Caco-2 (cell line): ENCODE measurements around the gene HCST. TPM values are rescaled to one million over a fixed set of nuclear protein-coding genes. Genes with fewer than 3 reads are reported as not detected.
A peak's percentile ranks its signal among the peaks of the same experiment; 100 is the strongest.

Source experiments
- BruUV-seq: library from RNA; stranded (reverse); fragments of 400-500 nt; replicated peaks from 2 replicates; lab custom pipeline; 2021; lab: Mats Ljungman, UMichigan
- CTCF ChIA-PET: fragments of 300-600 bp; sonication (Branson Sonifier 250); formaldehyde crosslinking; loops from one replicate; lab custom pipeline; 2022; ENCODE audit warnings: antibody characterized with exemption; lab: Charles Lee
- POLR2A ChIA-PET: fragments of 300-600 bp; sonication (Branson Sonifier 250); formaldehyde crosslinking; loops from one replicate; lab custom pipeline; 2022; ENCODE audit warnings: antibody characterized with exemption; lab: Charles Lee
- DNase-seq, 2 experiments: peaks; one replicate each; pipeline versions ENCODE4 v3.0.0 to v3.0.0-alpha.2; 2020 to 2022
- H3K27me3 ChIP-seq: replicated peaks from 2 replicates; pipeline ENCODE4 v1.6.0; 2011; ENCODE audit warnings: low read length; ENCODE audit not compliant: control insufficient read depth, insufficient read depth
- H3K36me3 ChIP-seq: 2 replicates; pipeline ENCODE4 v1.5.1; 2011; ENCODE audit warnings: low read length; ENCODE audit not compliant: control insufficient read depth, insufficient read depth
- H3K4me1 ChIP-seq: fragments of 250-450 bp; sonication (Bioruptor Pico); 2 replicates; pipeline ENCODE4 v1.5.1; 2020; ENCODE audit warnings: mild to moderate bottlenecking
- H3K4me3 ChIP-seq: 2 replicates; pipeline ENCODE4 v1.5.1; 2011; ENCODE audit warnings: low read depth, mild to moderate bottlenecking, control low read depth, low read length
- H3K9me3 ChIP-seq: fragments of 250-450 bp; sonication (Bioruptor Pico); 2 replicates; pipeline ENCODE4 v1.5.1; 2020; ENCODE audit warnings: mild to moderate bottlenecking, moderate library complexity
- H3K27ac Mint-ChIP-seq: one replicate; pipeline ENCODE4 v1.8.0; 2022; ENCODE audit warnings: mixed read lengths; ENCODE audit not compliant: unreplicated experiment
- H3K27me3 Mint-ChIP-seq: one replicate; pipeline ENCODE4 v1.8.0; 2022; ENCODE audit warnings: mixed read lengths; ENCODE audit not compliant: insufficient read depth, unreplicated experiment
- H3K36me3 Mint-ChIP-seq: one replicate; pipeline ENCODE4 v1.8.0; 2022; ENCODE audit warnings: mild to moderate bottlenecking, mixed read lengths; ENCODE audit not compliant: insufficient read depth, unreplicated experiment
- H3K4me1 Mint-ChIP-seq: one replicate; pipeline ENCODE4 v1.8.0; 2022; ENCODE audit warnings: low read depth, mixed read lengths; ENCODE audit not compliant: unreplicated experiment
- H3K4me3 Mint-ChIP-seq: one replicate; pipeline ENCODE4 v1.8.0; 2022; ENCODE audit warnings: mild to moderate bottlenecking, moderate library complexity, mixed read lengths; ENCODE audit not compliant: unreplicated experiment
- H3K9me3 Mint-ChIP-seq: one replicate; pipeline ENCODE4 v1.8.0; 2022; ENCODE audit warnings: mixed read lengths; ENCODE audit not compliant: unreplicated experiment
- intact Hi-C: fragments of 100-400 bp; cut with micrococcal nuclease; formaldehyde crosslinking; loops from one replicate; pipeline ENCODE4 v1.10.0; 2022; ENCODE audit not compliant: unreplicated experiment
- total RNA-seq: library from RNA; stranded (reverse); gene quantifications from 2 replicates; pipeline ENCODE4 v1.2.3, GENCODE V29; 2022
- TF ChIP-seq, protein P1 (sequence below), 2 experiments: fragments of 200-600 bp in 1 of 2; IDR thresholded peaks; 1 replicate in 1 of 2; 2 replicates in 1 of 2; pipeline versions ENCODE4 v1.5.1 to v1.8.0; 2011 to 2022; ENCODE audit warnings: antibody characterized with exemption in 1 of 2, control low read depth in 1 of 2, inconsistent platforms in 1 of 2, low read depth in 1 of 2, low read length in 1 of 2, mild to moderate bottlenecking in 1 of 2, moderate library complexity in 1 of 2; ENCODE audit not compliant: insufficient read depth in 1 of 2, severe bottlenecking in 1 of 2, unreplicated experiment in 1 of 2

The HCST gene
- total RNA-seq, 1 experiment from 2014 or later = not detected

DNA sequence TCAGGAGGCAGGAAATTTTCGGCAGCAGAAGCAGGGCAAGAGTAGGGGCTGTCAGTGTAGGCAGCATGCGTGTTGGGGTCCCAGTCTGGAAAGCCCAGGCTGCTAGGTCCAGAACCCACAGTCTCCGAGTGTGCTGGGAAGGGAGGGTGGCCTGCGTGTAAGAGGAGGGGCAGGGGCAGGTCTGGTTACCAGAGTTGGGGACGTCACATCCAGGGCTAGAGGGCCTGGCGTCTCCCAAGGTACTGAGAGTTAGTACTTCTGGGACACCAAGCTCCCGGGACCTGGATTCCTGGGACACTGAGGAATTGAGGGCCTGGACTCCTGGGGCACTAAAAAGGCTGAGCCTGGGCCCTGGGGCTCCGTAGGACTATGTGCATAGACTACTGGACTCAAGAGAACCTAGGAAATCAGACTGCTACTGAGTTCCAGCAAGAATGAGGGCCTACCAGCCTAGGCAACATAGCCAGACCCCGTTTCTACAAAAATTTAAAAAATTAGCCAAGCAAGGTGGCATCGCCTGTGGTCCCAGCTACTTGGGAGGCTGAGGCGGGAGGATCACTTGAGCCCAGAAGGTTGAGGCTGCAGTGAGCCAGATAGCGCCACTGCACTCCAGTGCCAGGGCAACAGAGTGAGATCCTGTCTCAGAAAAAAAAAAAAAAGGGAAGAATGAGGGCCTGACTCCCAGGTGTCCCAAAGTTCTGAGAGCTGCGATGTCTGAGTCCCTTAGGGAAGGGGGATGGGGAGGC lies 4.5 kb upstream of the HCST start:
- TF ChIP-seq, protein P1, sequence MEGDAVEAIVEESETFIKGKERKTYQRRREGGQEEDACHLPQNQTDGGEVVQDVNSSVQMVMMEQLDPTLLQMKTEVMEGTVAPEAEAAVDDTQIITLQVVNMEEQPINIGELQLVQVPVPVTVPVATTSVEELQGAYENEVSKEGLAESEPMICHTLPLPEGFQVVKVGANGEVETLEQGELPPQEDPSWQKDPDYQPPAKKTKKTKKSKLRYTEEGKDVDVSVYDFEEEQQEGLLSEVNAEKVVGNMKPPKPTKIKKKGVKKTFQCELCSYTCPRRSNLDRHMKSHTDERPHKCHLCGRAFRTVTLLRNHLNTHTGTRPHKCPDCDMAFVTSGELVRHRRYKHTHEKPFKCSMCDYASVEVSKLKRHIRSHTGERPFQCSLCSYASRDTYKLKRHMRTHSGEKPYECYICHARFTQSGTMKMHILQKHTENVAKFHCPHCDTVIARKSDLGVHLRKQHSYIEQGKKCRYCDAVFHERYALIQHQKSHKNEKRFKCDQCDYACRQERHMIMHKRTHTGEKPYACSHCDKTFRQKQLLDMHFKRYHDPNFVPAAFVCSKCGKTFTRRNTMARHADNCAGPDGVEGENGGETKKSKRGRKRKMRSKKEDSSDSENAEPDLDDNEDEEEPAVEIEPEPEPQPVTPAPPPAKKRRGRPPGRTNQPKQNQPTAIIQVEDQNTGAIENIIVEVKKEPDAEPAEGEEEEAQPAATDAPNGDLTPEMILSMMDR (IDR thresholded peaks at IDR 0.05; ENCODE audit: insufficient read depth in 1 of 2, low read depth in 1 of 2, low read length in 1 of 2, severe bottlenecking in 1 of 2, unreplicated experiment in 1 of 2) = no peak
- Histone ChIP-seq H3K9me3 (no peaks in the 10 kb centered on the region), H3K4me3 (no peak overlapping the region), H3K36me3 (no peaks in the 10 kb centered on the region), H3K27me3 (no peaks in the 10 kb centered on the region), H3K4me1 (no peaks in the 10 kb centered on the region)
- ChIA-PET CTCF (no interaction called here), POLR2A (no interaction called here)
- H3K4me1 Mint-ChIP-seq = no peaks in the 10 kb centered on the region
- no peaks in the 10 kb centered on the region for H3K27me3 Mint-ChIP-seq
- peaks cover 11% of the 10 kb centered on the region for H3K36me3 Mint-ChIP-seq
- DNase-seq = no peak
- no peak overlapping the region for H3K27ac Mint-ChIP-seq
- peak overlapping the region; percentile 83 for H3K4me3 Mint-ChIP-seq
- intact Hi-C loops = no loop called here
- no peaks in the 10 kb centered on the region for H3K9me3 Mint-ChIP-seq
- BruUV-seq = no TSS peak

GRCh38 chr19:35898499-35898809 lies 3.9 kb upstream of the HCST start:
- TF ChIP-seq, protein P1 (IDR thresholded peaks at IDR 0.05; ENCODE audit: insufficient read depth in 1 of 2, low read depth in 1 of 2, low read length in 1 of 2, severe bottlenecking in 1 of 2, unreplicated experiment in 1 of 2) = no peak
- 0 out of 2 replicates have a peak, but pooled peaks cover 4% of the 10 kb centered on the region for H3K4me1 ChIP-seq
- intact Hi-C loops = no loop called here
- CTCF ChIA-PET = no interaction called here
- no TSS peak for BruUV-seq
- no peaks in the 10 kb centered on the region for H3K36me3 ChIP-seq
- H3K27ac Mint-ChIP-seq = peak overlapping the region; percentile 85
- peaks cover 11% of the 10 kb centered on the region for H3K36me3 Mint-ChIP-seq
- no peak for DNase-seq
- POLR2A ChIA-PET = no interaction called here
- peaks cover 4% of the 10 kb centered on the region for H3K4me1 Mint-ChIP-seq
- peak overlapping the region; percentile 83 for H3K4me3 Mint-ChIP-seq
- peak overlapping the region; percentile 87 for H3K4me3 ChIP-seq
- no peaks in the 10 kb centered on the region for H3K9me3 Mint-ChIP-seq
- no peaks in the 10 kb centered on the region for H3K9me3 ChIP-seq
- H3K27me3 Mint-ChIP-seq = peaks cover 3% of the 10 kb centered on the region
- H3K27me3 ChIP-seq = no peaks in the 10 kb centered on the region

DNA sequence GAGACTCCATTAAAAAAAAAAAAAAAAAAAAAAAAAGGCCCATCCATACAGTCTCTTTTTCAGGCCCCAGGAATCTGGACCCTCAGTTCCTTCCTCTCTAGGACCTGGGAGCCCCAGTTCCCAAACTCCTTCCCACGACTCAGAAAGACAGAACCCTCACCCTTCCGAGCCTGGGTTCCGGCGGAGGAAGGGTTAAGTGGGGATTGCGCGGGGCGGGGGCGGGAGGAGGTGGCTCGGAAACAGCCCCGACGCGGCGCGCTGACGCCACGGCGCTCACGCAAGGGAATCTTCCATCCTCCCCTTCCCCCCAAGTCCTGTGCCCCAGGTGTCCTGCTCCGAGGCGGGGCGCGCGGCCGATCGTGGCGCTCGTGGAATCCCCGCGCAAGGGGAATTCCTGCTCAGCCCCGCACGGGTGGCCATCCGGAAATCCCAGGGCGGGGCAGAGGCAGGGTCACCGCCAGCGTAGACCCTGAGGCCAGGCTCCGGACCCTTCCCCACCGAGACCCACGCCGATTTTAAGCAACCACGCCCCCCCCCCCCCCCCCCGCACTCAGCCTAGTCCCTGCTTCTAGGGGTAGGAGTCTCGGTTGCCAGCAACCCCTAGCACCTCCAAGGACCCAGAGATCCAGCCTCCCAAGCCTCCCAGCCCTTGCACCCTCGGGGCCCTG lies 2.6 kb upstream of the HCST start:
- intact Hi-C loops = loop anchor here (1.0 kb wide), 1 partner anchor 32 kb away; no protein-coding TSS in a partner anchor
- CTCF ChIA-PET = interaction anchor here (1.8 kb wide), 1 partner anchor 32 kb away, joined by 5 read pairs; no protein-coding TSS in a partner anchor
- DNase-seq = peak; percentile 78 to 81
- Mint-ChIP-seq H3K27me3 (peaks cover 5% of the 10 kb centered on the region), H3K4me1 (peaks cover 7% of the 10 kb centered on the region), H3K36me3 (peaks cover 11% of the 10 kb centered on the region), H3K27ac (peak overlapping the region; percentile 85), H3K4me3 (peak overlapping the region; percentile 83), H3K9me3 (no peaks in the 10 kb centered on the region)
- TF ChIP-seq, protein P1 (IDR thresholded peaks at IDR 0.05; ENCODE audit: insufficient read depth in 1 of 2, low read depth in 1 of 2, low read length in 1 of 2, severe bottlenecking in 1 of 2, unreplicated experiment in 1 of 2) = no peak
- Histone ChIP-seq H3K9me3 (no peaks in the 10 kb centered on the region), H3K27me3 (no peaks in the 10 kb centered on the region), H3K4me3 (peak overlapping the region; percentile 87), H3K4me1 (0 out of 2 replicates have a peak, but pooled peaks cover 7% of the 10 kb centered on the region), H3K36me3 (no peaks in the 10 kb centered on the region)
- POLR2A ChIA-PET = no interaction called here
- BruUV-seq = no TSS peak
